Neural progenitor cell (in vitro differentiated cells): ENCODE results near the gene SLC46A3.

Experiments used
- EZH2 ChIP-seq: fragments of 200-600 bp; sonication (generic); IDR thresholded peaks from 2 replicates; pipeline ENCODE4 v1.6.1; 2017; ENCODE audit warnings: antibody characterized with exemption, mild to moderate bottlenecking, moderate library complexity
- EZH2phosphoT487 ChIP-seq: fragments of 200-600 bp; sonication (generic); IDR thresholded peaks from 2 replicates; pipeline ENCODE4 v1.6.1; 2017; ENCODE audit warnings: antibody characterized with exemption
- TF ChIP-seq, protein P1 (sequence below): fragments of 200-600 bp; sonication (generic); IDR thresholded peaks from 2 replicates; pipeline ENCODE4 v1.5.1; 2017; ENCODE audit warnings: antibody characterized with exemption, mild to moderate bottlenecking

- TF ChIP-seq, protein P1, sequence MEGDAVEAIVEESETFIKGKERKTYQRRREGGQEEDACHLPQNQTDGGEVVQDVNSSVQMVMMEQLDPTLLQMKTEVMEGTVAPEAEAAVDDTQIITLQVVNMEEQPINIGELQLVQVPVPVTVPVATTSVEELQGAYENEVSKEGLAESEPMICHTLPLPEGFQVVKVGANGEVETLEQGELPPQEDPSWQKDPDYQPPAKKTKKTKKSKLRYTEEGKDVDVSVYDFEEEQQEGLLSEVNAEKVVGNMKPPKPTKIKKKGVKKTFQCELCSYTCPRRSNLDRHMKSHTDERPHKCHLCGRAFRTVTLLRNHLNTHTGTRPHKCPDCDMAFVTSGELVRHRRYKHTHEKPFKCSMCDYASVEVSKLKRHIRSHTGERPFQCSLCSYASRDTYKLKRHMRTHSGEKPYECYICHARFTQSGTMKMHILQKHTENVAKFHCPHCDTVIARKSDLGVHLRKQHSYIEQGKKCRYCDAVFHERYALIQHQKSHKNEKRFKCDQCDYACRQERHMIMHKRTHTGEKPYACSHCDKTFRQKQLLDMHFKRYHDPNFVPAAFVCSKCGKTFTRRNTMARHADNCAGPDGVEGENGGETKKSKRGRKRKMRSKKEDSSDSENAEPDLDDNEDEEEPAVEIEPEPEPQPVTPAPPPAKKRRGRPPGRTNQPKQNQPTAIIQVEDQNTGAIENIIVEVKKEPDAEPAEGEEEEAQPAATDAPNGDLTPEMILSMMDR = no peak
- TF ChIP-seq EZH2phosphoT487 (no peak), EZH2 (no peak)
These were observed 21.3 kb downstream of the SLC46A3 start for GRCh38 chr13:28697441-28697840.
